Activated CD8-positive, alpha-beta T cell treated with anti-CD3 and anti-CD28 coated beads for 36 hours (primary cell): ENCODE measurements around the gene FAM180A. TPM values are rescaled to one million over a fixed set of nuclear protein-coding genes. Genes with fewer than 3 reads are reported as not detected.

Experiments
- ATAC-seq: fragments of 200-7000 bp; cut with Tn5 transposase; one replicate; pipeline ENCODE4 v1.10.0; 2021; ENCODE audit warnings: mild to moderate bottlenecking, moderate library complexity
- CTCF ChIA-PET: fragments of 350-600 bp; sonication (Branson Sonifier 250); formaldehyde crosslinking; loops from one replicate; lab custom pipeline; 2021; ENCODE audit warnings: antibody characterized with exemption; lab: Charles Lee
- POLR2A ChIA-PET: fragments of 350-600 bp; sonication (Branson Sonifier 250); formaldehyde crosslinking; loops from one replicate; lab custom pipeline; 2021; ENCODE audit warnings: antibody characterized with exemption; lab: Charles Lee
- DNase-seq: peaks from one replicate; pipeline ENCODE4 v3.0.0-alpha.2; 2020
- H3K27ac Mint-ChIP-seq: one replicate; pipeline ENCODE4 v1.8.0; 2021; ENCODE audit warnings: mild to moderate bottlenecking, mixed read lengths
- H3K27me3 Mint-ChIP-seq: one replicate; pipeline ENCODE4 v1.8.0; 2021; ENCODE audit warnings: mixed read lengths
- H3K36me3 Mint-ChIP-seq: one replicate; pipeline ENCODE4 v1.8.0; 2021; ENCODE audit warnings: low read depth, mixed read lengths
- H3K4me1 Mint-ChIP-seq: one replicate; pipeline ENCODE4 v1.8.0; 2021; ENCODE audit warnings: low read depth, mixed read lengths
- H3K4me3 Mint-ChIP-seq: one replicate; pipeline ENCODE4 v1.8.0; 2021; ENCODE audit warnings: mild to moderate bottlenecking, moderate library complexity, mixed read lengths
- H3K9me3 Mint-ChIP-seq: one replicate; pipeline ENCODE4 v1.8.0; 2021; ENCODE audit warnings: mixed read lengths
- intact Hi-C: fragments of 100-400 bp; cut with micrococcal nuclease; formaldehyde crosslinking; loops from one replicate; pipeline ENCODE4 v1.10.0; 2022
- total RNA-seq, 2 experiments: library from RNA; stranded (reverse); gene quantifications; one replicate each; pipeline ENCODE4 v1.2.3, GENCODE V29; 2021
- TF ChIP-seq, protein P1 (sequence below): fragments of 200-600 bp; IDR thresholded peaks from one replicate; pipeline ENCODE4 v1.8.0; 2022; ENCODE audit warnings: antibody characterized with exemption, mild to moderate bottlenecking

Gene FAM180A
- total RNA-seq, 2 experiments from 2014 or later, result not detected

DNA sequence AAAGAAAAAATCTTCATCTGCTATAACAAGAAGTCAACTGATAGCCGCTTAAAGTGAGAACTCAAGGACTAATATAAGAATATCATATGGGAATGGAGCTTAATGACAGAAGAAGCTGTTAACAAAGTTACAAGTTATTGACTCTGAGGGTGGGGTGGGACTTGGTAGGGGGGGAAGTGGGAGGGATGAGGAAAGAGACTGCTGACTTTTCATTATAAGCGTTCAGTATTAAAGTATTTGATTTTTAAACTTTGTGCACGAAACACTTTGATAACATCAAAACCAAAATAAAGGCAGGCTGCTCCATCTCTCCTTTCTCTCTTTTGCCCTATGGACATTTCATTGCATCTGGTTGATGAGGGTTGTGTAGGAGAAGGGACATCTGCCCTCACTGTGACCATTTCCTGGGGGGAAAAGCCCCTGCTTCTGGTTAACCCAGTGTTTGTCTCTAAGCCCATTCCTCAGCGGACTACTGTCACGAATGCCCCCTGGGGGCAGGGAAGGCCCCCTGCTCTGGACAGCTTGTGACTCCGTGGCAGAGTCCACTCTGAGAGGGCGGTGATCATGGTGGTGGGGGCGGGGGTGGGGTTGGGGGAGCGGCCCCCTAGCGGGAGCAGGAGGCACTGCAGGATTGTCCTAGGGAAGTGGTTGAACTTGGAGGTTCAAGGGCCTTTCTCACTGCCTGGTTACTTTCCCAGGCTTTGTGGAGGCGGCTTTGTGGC, 38.0 kb downstream of the FAM180A start:
- ATAC-seq (peak; percentile 71), DNase-seq (peak; percentile 9)
- intact Hi-C loops, result no loop called here
- POLR2A ChIA-PET, result no interaction called here
- Mint-ChIP-seq H3K4me3 (no peak overlapping the region), H3K4me1 (no peaks in the 10 kb centered on the region), H3K36me3 (no peaks in the 10 kb centered on the region), H3K27ac (no peak overlapping the region), H3K27me3 (no peaks in the 10 kb centered on the region), H3K9me3 (no peaks in the 10 kb centered on the region)
- CTCF ChIA-PET, result interaction anchor here (0.7 to 3.6 kb wide), 10 partner anchors 9 to 437 kb away, joined by 3 to 17 read pairs (median 6); partner anchors contain the start of gene SLC13A4
- TF ChIP-seq, protein P1, sequence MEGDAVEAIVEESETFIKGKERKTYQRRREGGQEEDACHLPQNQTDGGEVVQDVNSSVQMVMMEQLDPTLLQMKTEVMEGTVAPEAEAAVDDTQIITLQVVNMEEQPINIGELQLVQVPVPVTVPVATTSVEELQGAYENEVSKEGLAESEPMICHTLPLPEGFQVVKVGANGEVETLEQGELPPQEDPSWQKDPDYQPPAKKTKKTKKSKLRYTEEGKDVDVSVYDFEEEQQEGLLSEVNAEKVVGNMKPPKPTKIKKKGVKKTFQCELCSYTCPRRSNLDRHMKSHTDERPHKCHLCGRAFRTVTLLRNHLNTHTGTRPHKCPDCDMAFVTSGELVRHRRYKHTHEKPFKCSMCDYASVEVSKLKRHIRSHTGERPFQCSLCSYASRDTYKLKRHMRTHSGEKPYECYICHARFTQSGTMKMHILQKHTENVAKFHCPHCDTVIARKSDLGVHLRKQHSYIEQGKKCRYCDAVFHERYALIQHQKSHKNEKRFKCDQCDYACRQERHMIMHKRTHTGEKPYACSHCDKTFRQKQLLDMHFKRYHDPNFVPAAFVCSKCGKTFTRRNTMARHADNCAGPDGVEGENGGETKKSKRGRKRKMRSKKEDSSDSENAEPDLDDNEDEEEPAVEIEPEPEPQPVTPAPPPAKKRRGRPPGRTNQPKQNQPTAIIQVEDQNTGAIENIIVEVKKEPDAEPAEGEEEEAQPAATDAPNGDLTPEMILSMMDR, result peak; percentile 73

DNA sequence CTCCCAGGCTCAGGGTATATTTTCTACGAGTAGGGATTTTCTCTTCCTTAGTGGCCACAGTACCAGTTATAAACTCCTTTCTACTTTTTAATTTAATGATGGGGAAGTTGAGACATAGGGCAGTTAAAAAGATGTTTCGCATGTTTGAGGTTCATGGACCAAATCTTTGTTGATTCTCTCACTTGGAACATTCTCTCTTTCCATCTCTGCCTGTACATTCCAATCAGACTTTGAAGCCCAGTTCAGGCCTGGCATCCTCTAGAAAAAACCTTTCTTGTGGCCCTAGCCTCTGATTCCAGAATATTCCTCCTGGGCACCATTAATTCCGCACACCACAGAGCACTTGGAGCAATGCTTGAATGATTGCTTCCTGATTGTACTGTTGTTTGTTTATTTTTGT, 39.1 kb downstream of the FAM180A start:
- TF ChIP-seq, protein P1, result no peak
- CTCF ChIA-PET, result interaction anchor here (1.4 to 2.8 kb wide), 3 partner anchors 10 to 37 kb away, joined by 6 to 13 read pairs (median 9); no protein-coding TSS in a partner anchor
- Mint-ChIP-seq H3K36me3 (no peaks in the 10 kb centered on the region), H3K27ac (no peak overlapping the region), H3K27me3 (no peaks in the 10 kb centered on the region), H3K9me3 (no peaks in the 10 kb centered on the region), H3K4me1 (no peaks in the 10 kb centered on the region), H3K4me3 (no peak overlapping the region)
- no peak for ATAC-seq
- intact Hi-C loops, result no loop called here
- DNase-seq, result no peak
- POLR2A ChIA-PET, result no interaction called here

DNA sequence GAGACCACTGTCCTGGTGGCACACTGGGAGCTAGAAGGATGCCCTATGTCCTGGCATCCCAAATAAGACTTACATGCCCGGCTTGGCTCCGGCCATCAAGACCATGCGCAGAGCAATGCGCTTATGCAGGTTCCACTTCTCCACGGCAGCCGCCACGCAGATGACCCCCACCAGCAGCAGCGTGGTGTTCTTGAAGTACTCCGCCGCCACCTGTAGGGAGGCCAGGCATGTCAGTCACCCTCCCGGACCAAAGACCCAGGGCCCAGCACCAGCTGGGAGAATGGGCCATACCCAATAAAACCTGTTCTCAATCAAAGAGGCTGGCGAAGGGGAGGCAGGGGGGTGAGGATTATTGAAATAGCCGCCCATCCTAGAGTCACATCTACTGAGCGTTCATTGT, 40.6 kb downstream of the FAM180A start:
- no peak for DNase-seq
- Mint-ChIP-seq H3K9me3 (no peaks in the 10 kb centered on the region), H3K27me3 (no peaks in the 10 kb centered on the region), H3K27ac (no peak overlapping the region), H3K36me3 (no peaks in the 10 kb centered on the region), H3K4me1 (no peaks in the 10 kb centered on the region), H3K4me3 (no peak overlapping the region)
- no peak for ATAC-seq
- TF ChIP-seq, protein P1, result no peak
- CTCF ChIA-PET, result no interaction called here
- intact Hi-C loops, result no loop called here
- POLR2A ChIA-PET, result no interaction called here

DNA sequence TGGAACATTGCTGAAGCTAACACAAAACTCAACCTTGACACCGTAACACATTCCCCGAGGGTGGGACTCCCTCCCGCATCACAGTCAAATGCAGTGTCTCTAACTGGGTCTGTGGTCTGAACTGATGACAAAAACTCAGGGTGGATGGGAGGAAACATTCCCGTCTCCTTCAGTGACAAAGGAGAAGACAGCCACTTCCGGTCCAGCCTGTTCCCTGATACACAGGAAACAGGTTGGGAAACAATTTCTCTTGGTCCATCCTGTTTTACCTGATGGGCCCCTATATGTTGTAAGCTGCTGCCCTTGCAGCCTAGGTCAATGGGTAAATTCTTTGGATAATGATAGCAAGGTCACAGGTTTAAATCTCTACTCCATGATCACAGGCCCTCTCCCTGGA, 41.0 kb downstream of the FAM180A start:
- TF ChIP-seq, protein P1, result no peak
- Mint-ChIP-seq H3K27ac (no peak overlapping the region), H3K4me1 (no peaks in the 10 kb centered on the region), H3K9me3 (no peaks in the 10 kb centered on the region), H3K27me3 (no peaks in the 10 kb centered on the region), H3K4me3 (no peak overlapping the region), H3K36me3 (no peaks in the 10 kb centered on the region)
- intact Hi-C loops, result no loop called here
- POLR2A ChIA-PET, result no interaction called here
- no peak for ATAC-seq
- no peak for DNase-seq
- CTCF ChIA-PET, result no interaction called here

DNA sequence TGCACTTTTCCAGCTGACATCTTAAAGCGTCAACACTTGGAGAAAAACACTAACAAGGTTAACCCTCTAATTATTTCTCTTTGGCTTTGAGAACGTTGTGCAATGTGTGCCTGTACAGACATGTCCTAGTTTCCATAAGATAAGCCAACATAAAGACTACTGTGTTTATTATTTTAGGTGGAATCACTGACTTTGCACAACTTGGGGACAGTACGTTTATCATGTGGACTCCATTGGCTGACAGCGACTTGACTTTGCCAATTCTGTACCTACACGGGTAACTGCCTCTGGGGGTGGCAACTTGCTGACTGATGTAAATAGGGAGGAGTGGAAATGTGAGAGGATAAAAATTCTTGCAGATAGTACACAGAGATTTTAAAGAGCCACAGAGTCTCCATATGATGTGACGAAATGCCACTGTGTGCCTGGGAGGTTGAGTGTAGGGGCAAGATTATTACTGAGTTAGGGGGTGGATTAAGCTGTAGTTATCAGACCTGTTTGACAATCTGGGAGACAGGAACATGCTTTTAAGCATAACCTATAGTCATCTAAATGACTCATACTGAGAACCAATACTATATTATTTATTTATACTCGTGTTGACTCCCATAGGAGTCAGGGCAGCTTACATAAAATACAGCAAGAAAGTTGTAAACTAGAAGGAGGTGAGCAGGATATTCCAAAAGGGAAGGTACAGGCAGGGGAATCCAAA, 41.6 kb downstream of the FAM180A start:
- Mint-ChIP-seq H3K27me3 (no peaks in the 10 kb centered on the region), H3K27ac (no peak overlapping the region), H3K4me1 (no peaks in the 10 kb centered on the region), H3K9me3 (no peaks in the 10 kb centered on the region), H3K4me3 (no peak overlapping the region), H3K36me3 (no peaks in the 10 kb centered on the region)
- no peak for DNase-seq
- ATAC-seq, result no peak
- intact Hi-C loops, result no loop called here
- POLR2A ChIA-PET, result no interaction called here
- CTCF ChIA-PET, result no interaction called here
- TF ChIP-seq, protein P1, result no peak
